Inferior parietal cortex (tissue), 1 donor: ENCODE results near the gene ST8SIA2.

ENCODE experiments used
- DNase-seq: peaks from one replicate; pipeline ENCODE4 v3.0.0-alpha.2; 2016; ENCODE audit errors: extremely low spot score

The ST8SIA2 gene

DNA sequence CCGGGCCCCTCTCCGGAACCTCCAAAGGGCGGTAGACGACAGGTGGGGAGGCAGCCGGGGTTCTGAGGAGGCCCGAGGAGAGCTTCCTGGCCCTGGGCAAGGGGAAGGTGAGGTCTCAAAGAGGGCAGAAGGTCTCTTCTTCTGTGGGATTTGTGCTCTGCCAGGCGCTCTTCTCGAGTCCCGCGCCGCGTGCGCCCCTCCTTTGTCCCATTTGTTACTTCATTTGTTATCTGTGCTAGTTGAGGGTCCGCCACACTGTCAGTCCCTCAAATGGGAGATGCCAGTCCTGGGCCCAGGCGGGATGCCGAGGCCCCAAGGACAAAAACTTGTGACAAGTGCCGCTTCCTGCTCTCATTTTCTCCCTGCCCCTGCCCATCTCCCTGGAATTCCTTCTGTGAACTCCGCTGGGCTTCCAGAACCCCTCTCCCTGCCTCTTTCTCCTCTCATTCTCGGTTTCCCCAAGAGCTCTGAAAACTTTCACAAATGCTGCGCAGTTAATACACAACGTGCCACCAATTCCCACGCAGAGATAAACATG is 1.5 kb downstream of the ST8SIA2 start:
- DNase-seq = no peak

GRCh38 chr15:92399271-92399950 is 5.7 kb downstream of the ST8SIA2 start:
- no peak for DNase-seq

DNA sequence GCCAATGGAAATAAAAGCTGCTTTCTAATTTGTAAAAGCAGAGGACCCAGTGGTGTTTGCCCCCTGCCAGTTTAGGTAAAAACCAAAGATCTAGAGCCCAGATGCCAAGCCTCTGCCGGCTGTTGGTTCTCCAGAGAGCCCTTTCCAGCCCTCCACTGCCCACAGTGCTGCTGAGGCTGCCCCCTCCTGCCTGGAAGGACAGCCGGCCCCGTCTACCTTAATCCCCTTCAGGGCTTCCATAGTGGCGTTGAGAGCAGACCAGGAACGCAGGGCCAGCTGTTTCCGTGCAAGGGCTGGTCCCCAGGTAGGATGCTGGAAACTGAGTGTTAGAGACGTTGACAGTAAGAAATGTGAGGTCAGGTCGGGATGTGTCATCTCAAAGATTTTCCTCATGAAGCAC is 6.9 kb downstream of the ST8SIA2 start:
- DNase-seq = no peak

- DNase-seq = no peak
Measured at GRCh38 chr15:92400980-92401787, 7.5 kb downstream of the ST8SIA2 start.

DNA sequence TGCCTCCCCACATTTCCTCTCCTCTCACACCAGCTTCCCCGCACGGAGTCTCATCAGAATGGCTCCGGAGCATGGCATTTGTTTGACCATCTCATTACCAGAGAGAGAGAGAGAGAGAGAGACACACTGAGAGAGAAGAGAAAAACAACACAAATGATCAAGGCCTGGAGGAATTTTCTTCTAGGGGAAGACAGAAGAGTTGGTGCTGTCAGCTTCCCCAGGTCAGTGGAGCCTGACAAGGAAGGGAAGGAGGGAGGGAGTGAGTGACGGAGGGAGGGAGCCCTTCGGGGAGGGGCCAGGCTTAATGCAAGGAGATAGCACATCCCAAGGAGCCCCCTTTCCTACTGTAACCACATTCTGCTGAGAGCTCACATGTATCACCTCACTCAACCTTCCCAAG is 9.1 kb downstream of the ST8SIA2 start:
- no peak for DNase-seq

GRCh38 chr15:92405942-92406341 is 12.3 kb downstream of the ST8SIA2 start:
- DNase-seq = no peak

DNA sequence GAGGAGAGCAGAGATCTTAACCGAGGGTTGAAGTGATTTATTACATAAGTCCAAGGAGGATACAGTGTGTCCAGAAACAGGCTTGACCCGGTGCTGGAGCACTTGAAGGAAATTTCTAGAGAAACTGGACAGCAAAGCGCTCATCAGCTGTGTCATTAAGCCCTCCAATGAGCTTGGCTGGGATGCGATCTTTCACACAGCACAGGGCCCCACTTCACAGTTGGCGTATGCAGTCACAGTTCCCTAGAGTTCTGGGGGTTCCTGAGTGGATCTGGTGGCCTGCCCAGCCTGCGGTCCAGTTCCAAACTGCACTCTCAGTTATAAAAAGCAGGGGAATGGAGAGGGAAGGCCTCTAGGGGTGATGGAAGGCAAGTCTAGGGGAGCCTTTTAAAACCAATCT is 13.6 kb downstream of the ST8SIA2 start:
- no peak for DNase-seq

GRCh38 chr15:92407916-92408315 is 14.2 kb downstream of the ST8SIA2 start:
- no peak for DNase-seq

- no peak for DNase-seq
Measured at GRCh38 chr15:92409006-92409405, 15.3 kb downstream of the ST8SIA2 start.

DNA sequence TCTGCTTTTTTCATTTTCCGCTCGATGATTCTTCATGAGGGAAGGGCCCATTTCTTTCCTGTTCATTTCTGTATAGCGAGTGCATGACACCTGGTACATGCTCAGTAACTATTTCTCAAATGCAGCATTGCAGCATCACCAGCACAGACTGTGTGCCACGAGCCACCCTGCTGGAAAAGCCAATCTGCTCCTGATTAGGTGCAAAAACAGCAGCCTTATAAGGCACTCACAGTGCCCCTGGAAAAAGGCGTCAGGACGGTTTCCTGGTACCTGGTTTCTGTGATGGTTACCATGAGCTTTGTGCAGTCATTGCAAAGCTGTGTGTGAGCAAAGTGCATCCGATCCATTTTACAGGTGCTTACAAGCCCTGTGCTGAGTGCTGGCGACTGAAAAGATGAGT is 15.8 kb downstream of the ST8SIA2 start:
- no peak for DNase-seq

- no peak for DNase-seq
Measured at GRCh38 chr15:92410537-92410936, 16.9 kb downstream of the ST8SIA2 start.

- no peak for DNase-seq
Measured at GRCh38 chr15:92411256-92411655, 17.6 kb downstream of the ST8SIA2 start.

DNA sequence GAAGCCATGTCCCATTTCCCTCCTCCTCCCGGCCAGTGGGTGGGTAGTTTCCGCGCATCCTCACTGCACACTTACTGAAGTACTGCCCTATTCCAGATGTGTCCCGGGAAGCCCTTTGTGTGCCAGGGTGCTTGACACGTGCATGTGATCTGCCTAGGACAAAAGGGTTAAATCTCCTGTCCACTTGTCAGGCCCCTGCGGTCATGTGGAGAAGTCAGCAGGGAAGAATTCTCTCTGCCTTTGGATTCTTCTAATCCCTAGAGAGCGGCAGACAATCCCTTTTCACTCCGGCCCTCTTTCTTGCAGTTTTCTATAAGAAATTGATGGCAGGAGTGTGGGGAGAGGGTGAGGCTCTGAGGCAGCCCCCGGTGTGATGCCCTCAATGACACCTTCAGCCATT is 19.8 kb downstream of the ST8SIA2 start:
- no peak for DNase-seq

GRCh38 chr15:92415639-92416297 is 22.1 kb downstream of the ST8SIA2 start:
- no peak for DNase-seq

DNA sequence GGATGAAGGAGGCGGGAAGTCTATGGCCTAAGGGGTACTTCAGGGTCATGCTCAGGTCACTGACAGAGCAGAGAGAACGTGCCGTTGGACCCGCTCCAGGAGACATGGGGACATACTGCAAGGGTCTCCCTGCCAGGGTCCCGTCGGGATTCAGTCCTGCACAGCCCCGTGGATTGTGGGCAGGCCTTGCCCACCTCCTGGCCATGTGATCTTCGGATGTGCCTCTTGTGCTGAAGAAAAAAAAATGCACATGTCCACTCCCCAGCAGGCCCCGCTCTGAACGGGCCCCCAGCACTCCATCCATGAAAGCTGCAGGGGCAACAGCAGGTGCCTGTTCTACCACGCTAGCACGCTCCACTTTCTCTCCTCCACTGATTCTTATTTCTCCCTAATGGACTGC is 22.9 kb downstream of the ST8SIA2 start:
- DNase-seq = no peak

DNA sequence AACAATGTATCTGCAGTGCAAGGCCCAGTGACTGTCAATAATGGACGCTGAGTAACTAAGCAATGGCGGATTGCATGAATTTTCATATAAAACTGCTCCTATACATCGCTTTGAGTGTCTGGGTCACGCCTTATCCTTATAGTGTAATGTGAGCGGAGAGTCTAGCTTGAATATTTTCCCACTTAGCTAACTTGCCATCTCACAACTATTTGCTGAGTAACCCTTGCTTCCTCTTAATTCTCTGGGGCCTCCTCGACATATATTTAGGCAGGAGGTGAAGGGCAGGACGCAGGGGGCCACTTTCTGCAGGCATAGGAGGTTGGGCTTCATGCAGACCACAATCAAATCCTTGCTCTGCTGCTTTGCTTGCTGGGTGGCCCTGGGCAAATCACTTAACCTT is 24.0 kb downstream of the ST8SIA2 start:
- no peak for DNase-seq

DNA sequence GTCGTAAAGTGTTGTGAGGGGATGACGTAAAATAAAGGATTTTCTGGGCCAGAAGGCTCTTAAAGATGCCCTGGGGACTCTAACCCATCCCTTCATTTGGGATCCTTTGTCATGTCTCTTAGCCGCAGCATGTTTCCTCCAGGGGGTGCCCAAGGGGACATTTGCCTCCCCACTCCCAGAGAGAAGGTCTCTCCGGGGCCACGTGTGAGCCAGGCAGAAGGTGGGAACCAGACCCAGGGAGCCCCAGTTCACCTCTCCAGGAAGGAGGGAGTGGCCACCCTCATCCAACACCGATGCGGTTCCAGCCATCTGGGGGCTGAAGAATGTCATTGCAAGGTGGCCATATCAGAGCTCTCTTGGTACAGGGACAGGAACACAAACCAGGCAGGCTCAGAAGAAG is 25.2 kb downstream of the ST8SIA2 start:
- DNase-seq = no peak

DNA sequence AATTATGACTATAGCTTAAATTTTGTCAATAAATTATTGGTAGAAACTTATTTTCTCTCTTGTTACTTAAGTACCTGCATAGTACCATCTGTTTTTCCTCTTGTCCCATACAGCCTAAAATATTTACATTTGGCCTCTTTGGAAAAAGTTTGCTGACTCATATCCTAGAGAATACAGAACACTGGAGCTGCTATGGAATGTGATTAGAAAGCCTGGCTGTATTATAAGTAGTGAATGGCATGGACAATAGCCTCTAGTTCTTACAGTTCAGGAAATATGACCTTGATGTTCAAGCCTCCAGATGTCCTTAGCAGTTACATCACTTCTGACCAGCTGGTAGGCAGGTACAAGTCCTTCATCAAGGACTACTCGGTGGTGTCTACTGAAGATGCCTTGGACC is 28.3 kb downstream of the ST8SIA2 start:
- DNase-seq = no peak

DNA sequence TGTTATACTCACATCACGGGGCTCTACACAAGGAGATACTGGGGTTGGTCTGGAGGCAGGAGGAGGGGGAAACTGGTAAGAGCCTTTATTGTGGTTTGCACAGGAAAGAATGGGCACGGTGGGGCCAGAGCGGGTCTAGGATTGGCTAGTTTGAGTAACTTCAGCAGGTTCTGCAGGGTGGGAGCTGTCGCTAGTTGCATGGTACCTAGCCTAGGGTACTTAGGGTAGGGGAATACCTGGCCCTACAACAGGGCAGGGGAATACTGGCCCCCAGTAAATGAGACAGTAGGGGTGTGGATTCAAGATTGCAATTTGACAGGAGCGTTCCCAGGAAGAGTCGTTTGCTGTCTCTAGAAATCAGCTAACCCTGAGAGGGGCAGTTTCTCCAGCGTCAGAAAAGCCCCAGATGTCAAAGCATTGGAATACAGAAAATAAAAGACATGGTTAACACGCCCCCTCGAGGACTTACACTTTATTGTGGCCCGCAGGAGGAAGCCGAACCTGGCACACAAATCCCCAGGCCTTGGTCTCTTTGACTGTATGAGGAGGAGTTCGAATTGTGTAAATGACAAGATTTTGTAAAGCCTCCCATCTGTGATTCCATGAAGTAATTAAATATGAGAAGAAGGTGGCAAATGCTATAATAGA is 32.0 kb downstream of the ST8SIA2 start:
- DNase-seq = no peak

GRCh38 chr15:92429378-92430068 is 35.8 kb downstream of the ST8SIA2 start:
- DNase-seq = peak; percentile 11

- no peak for DNase-seq
Measured at GRCh38 chr15:92430069-92430440, 36.4 kb downstream of the ST8SIA2 start.

- no peak for DNase-seq
Measured at GRCh38 chr15:92435145-92435544, 41.5 kb downstream of the ST8SIA2 start.
